HepG2 (cell line): ENCODE data around the gene EIF3L. TPM values are rescaled to one million over a fixed set of nuclear protein-coding genes. Genes with fewer than 3 reads are reported as not detected.

Source experiments
- AGO1 ChIP-seq: fragments of 200-400 bp; formaldehyde crosslinking; IDR thresholded peaks from 2 replicates; pipeline ENCODE4 v1.6.1; 2017; ENCODE audit warnings: mild to moderate bottlenecking, low read depth, low read length, moderate library complexity; ENCODE audit not compliant: poor library complexity, severe bottlenecking
- CCDC6 ChIP-seq: sonication (generic); formaldehyde crosslinking; IDR thresholded peaks from 2 replicates; pipeline ENCODE4 v1.8.1; 2022; ENCODE audit warnings: mild to moderate bottlenecking, missing genetic modification reagents, moderate library complexity
- KIAA2018 ChIP-seq: sonication (generic); formaldehyde crosslinking; IDR thresholded peaks from 2 replicates; pipeline ENCODE4 v1.5.0; 2020; ENCODE audit warnings: mild to moderate bottlenecking, missing genetic modification reagents, borderline replicate concordance
- MXD4 ChIP-seq: IDR thresholded peaks from 2 replicates; pipeline ENCODE4 v1.6.1; 2016; ENCODE audit warnings: mild to moderate bottlenecking, missing biosample characterization, missing genetic modification reagents
- NCOA2 ChIP-seq: sonication (generic); formaldehyde crosslinking; IDR thresholded peaks from 2 replicates; pipeline ENCODE4 v1.8.0; 2022; ENCODE audit warnings: inconsistent platforms
- RFXANK ChIP-seq: IDR thresholded peaks from 2 replicates; pipeline ENCODE4 v1.6.1; 2016
- SAP130 ChIP-seq: IDR thresholded peaks from 2 replicates; pipeline ENCODE4 v1.6.1; 2016; ENCODE audit warnings: low read depth
- SATB2 ChIP-seq: sonication (generic); formaldehyde crosslinking; IDR thresholded peaks from 2 replicates; pipeline ENCODE4 v1.5.0; 2020; ENCODE audit warnings: missing genetic modification reagents
- ZFAT ChIP-seq: sonication (generic); formaldehyde crosslinking; conservative IDR thresholded peaks from 2 replicates; pipeline ENCODE4 v1.8.1; 2023; ENCODE audit warnings: missing genetic modification reagents, inconsistent platforms
- ZFP41 ChIP-seq: sonication (generic); formaldehyde crosslinking; IDR thresholded peaks from 2 replicates; pipeline ENCODE4 v1.4.0; 2020; ENCODE audit warnings: mild to moderate bottlenecking, missing genetic modification reagents, borderline replicate concordance
- ZFYVE20 ChIP-seq: sonication (generic); formaldehyde crosslinking; IDR thresholded peaks from 2 replicates; pipeline ENCODE4 v1.8.0; 2023; ENCODE audit warnings: low read depth, mild to moderate bottlenecking, moderate library complexity, missing genetic modification reagents, borderline replicate concordance
- ZNF354B ChIP-seq: sonication (generic); formaldehyde crosslinking; IDR thresholded peaks from 2 replicates; pipeline ENCODE4 v1.8.0; 2022; ENCODE audit warnings: mild to moderate bottlenecking, missing genetic modification reagents
- ZNF460 ChIP-seq: sonication (generic); formaldehyde crosslinking; IDR thresholded peaks from 2 replicates; pipeline ENCODE4 v1.5.1; 2020; ENCODE audit warnings: missing genetic modification reagents, mild to moderate bottlenecking, borderline replicate concordance
- ZNF530 ChIP-seq: sonication (generic); formaldehyde crosslinking; IDR thresholded peaks from 2 replicates; pipeline ENCODE4 v1.5.0; 2020; ENCODE audit warnings: low read depth, mild to moderate bottlenecking, missing genetic modification reagents
- polyA plus RNA-seq, 8 experiments: library from polyadenylated mRNA; depleted of rRNA in 3 of 8; stranded (reverse) in 7 of 8; unstranded in 1 of 8; fragments of >200 nt; fragmentation: Illumina TruSeq in 4 of 8; extraction: Trizol in 4 of 8; gene quantifications; 2 replicates each; pipeline versions ENCODE4 v1.2.1 to v1.2.3, GENCODE V29; 2011 to 2016; ENCODE audit warnings: low read depth in 4 of 8, missing spikeins in 1 of 8, mixed read lengths in 1 of 8; ENCODE audit not compliant: insufficient read depth in 1 of 8
- total RNA-seq, 5 experiments: library from RNA; depleted of rRNA; stranded (reverse); fragments of >200 nt; fragmentation: Illumina TruSeq; extraction: Trizol; gene quantifications; 2 replicates each; pipeline ENCODE4 v1.2.3, GENCODE V29; 2016; ENCODE audit warnings: low read depth in 1 of 5
- TF ChIP-seq, protein P1 (sequence below): sonication (generic); formaldehyde crosslinking; IDR thresholded peaks from 2 replicates; pipeline ENCODE4; 2020; ENCODE audit warnings: missing genetic modification reagents, mild to moderate bottlenecking, borderline replicate concordance
- TF ChIP-seq, protein P2 (sequence below): sonication (generic); formaldehyde crosslinking; IDR thresholded peaks from 2 replicates; pipeline ENCODE4 v1.4.0; 2020; ENCODE audit warnings: mild to moderate bottlenecking, low read depth, missing genetic modification reagents
- TF ChIP-seq, protein P3 (sequence below): sonication (generic); formaldehyde crosslinking; IDR thresholded peaks from 2 replicates; pipeline ENCODE4 v1.5.0; 2020; ENCODE audit warnings: mild to moderate bottlenecking, missing genetic modification reagents

Gene EIF3L
- total and polyA plus RNA-seq, 2 of the 13 experiments (the other 11 are each of a cell fraction or from before 2014, with no cell fraction given) = 514 to 793 TPM

DNA sequence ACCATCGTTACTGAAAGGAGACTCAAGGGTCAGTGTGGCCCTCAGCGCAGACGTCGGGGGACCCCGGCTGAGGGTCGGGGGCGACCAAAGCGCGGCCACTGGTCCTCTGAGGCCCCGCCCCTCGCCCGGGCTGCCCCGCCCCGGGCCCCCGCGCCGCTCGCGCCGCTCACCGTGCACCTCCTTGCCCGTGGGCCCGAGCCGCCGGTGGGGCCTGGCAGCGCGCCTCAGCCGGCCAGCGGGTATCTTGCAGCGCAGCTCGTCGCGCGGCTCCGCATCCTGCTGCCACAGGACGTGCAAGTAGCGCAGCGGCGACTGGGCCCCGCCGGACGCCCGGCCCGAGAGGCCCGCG is 5.5 kb upstream of the EIF3L start (continued):
- TF ChIP-seq ZNF460 (CRISPR knock-in tag) (no peak), ZFP41 (CRISPR knock-in tag) (no peak), NCOA2 (CRISPR knock-in tag) (no peak), ZFYVE20 (no peak), ZNF530 (no peak), ZNF354B (CRISPR knock-in tag) (no peak), CCDC6 (no peak), KIAA2018 (CRISPR knock-in tag) (no peak), ZFAT (CRISPR knock-in tag) (no peak), AGO1 (peak; percentile 36), MXD4 (CRISPR knock-in tag) (no peak), RFXANK (CRISPR knock-in tag) (0 out of 2 replicates have a peak, but pooled peaks have one; percentile 3), SAP130 (CRISPR knock-in tag) (no peak), SATB2 (CRISPR knock-in tag) (no peak)
- TF ChIP-seq, protein P1, sequence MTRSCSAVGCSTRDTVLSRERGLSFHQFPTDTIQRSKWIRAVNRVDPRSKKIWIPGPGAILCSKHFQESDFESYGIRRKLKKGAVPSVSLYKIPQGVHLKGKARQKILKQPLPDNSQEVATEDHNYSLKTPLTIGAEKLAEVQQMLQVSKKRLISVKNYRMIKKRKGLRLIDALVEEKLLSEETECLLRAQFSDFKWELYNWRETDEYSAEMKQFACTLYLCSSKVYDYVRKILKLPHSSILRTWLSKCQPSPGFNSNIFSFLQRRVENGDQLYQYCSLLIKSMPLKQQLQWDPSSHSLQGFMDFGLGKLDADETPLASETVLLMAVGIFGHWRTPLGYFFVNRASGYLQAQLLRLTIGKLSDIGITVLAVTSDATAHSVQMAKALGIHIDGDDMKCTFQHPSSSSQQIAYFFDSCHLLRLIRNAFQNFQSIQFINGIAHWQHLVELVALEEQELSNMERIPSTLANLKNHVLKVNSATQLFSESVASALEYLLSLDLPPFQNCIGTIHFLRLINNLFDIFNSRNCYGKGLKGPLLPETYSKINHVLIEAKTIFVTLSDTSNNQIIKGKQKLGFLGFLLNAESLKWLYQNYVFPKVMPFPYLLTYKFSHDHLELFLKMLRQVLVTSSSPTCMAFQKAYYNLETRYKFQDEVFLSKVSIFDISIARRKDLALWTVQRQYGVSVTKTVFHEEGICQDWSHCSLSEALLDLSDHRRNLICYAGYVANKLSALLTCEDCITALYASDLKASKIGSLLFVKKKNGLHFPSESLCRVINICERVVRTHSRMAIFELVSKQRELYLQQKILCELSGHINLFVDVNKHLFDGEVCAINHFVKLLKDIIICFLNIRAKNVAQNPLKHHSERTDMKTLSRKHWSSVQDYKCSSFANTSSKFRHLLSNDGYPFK (CRISPR knock-in tag) = no peak
- TF ChIP-seq, protein P2, sequence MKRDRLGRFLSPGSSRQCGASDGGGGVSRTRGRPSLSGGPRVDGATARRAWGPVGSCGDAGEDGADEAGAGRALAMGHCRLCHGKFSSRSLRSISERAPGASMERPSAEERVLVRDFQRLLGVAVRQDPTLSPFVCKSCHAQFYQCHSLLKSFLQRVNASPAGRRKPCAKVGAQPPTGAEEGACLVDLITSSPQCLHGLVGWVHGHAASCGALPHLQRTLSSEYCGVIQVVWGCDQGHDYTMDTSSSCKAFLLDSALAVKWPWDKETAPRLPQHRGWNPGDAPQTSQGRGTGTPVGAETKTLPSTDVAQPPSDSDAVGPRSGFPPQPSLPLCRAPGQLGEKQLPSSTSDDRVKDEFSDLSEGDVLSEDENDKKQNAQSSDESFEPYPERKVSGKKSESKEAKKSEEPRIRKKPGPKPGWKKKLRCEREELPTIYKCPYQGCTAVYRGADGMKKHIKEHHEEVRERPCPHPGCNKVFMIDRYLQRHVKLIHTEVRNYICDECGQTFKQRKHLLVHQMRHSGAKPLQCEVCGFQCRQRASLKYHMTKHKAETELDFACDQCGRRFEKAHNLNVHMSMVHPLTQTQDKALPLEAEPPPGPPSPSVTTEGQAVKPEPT (CRISPR knock-in tag) = no peak
- TF ChIP-seq, protein P3, sequence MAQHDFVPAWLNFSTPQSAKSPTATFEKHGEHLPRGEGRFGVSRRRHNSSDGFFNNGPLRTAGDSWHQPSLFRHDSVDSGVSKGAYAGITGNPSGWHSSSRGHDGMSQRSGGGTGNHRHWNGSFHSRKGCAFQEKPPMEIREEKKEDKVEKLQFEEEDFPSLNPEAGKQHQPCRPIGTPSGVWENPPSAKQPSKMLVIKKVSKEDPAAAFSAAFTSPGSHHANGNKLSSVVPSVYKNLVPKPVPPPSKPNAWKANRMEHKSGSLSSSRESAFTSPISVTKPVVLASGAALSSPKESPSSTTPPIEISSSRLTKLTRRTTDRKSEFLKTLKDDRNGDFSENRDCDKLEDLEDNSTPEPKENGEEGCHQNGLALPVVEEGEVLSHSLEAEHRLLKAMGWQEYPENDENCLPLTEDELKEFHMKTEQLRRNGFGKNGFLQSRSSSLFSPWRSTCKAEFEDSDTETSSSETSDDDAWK (CRISPR knock-in tag) = no peak
